ENCODE data around the gene RCBTB1. TPM values are rescaled to one million over a fixed set of nuclear protein-coding genes. Genes with fewer than 3 reads are reported as not detected.

Gene RCBTB1
- total RNA-seq, 1 experiment from 2014 or later: 5.4 TPM

GRCh38 chr13:49629196-49629938 lies 44.0 kb upstream of the RCBTB1 start:
- TF ChIP-seq EZH2 (IDR thresholded peaks at IDR 0.05; ENCODE audit: low read length, unreplicated experiment) (no peak), CTCF (conservative IDR thresholded peaks at IDR 0.05; ENCODE audit: low read depth, low read length) (no peak), EZH2phosphoT487 (IDR thresholded peaks at IDR 0.05; ENCODE audit: borderline replicate concordance, low read length) (no peak)
- no peaks in the 10 kb centered on the region for H3K27me3 ChIP-seq (ENCODE audit: low read length)
- no peaks in the 10 kb centered on the region for H3K9me3 ChIP-seq (ENCODE audit: low read length)
- intact Hi-C loops (cut with micrococcal nuclease): no loop called here
- ATAC-seq: no peak
- no peaks in the 10 kb centered on the region for H3K36me3 ChIP-seq (ENCODE audit: low read depth, low read length)
- no peaks in the 10 kb centered on the region for H3F3A ChIP-seq (ENCODE audit: low read length, unreplicated experiment)
- no peak overlapping the region for H3K4me3 ChIP-seq (ENCODE audit: low read length)
- H3K4me1 ChIP-seq (ENCODE audit: insufficient read depth, low read length): no peaks in the 10 kb centered on the region
- no TSS peak for BruUV-seq (replicated peaks)
- H3K4me2 ChIP-seq (ENCODE audit: low read length): no peak overlapping the region
- H3K9ac ChIP-seq (ENCODE audit: low read length): no peak overlapping the region
- ChIA-PET POLR2A (ENCODE audit: unreplicated experiment) (no interaction called here), CTCF (no interaction called here)
- DNase-seq: no peak
- H2AFZ ChIP-seq (ENCODE audit: low read length): no peak overlapping the region
- H4K20me1 ChIP-seq (ENCODE audit: low read length): no peaks in the 10 kb centered on the region
- H3K27ac ChIP-seq (ENCODE audit: low read length): no peak overlapping the region
- no peaks in the 10 kb centered on the region for H3K79me2 ChIP-seq (ENCODE audit: low read length)
- no peaks in the 10 kb centered on the region for H3K9me2 ChIP-seq (replicated peaks; ENCODE audit: low read length)

DNA sequence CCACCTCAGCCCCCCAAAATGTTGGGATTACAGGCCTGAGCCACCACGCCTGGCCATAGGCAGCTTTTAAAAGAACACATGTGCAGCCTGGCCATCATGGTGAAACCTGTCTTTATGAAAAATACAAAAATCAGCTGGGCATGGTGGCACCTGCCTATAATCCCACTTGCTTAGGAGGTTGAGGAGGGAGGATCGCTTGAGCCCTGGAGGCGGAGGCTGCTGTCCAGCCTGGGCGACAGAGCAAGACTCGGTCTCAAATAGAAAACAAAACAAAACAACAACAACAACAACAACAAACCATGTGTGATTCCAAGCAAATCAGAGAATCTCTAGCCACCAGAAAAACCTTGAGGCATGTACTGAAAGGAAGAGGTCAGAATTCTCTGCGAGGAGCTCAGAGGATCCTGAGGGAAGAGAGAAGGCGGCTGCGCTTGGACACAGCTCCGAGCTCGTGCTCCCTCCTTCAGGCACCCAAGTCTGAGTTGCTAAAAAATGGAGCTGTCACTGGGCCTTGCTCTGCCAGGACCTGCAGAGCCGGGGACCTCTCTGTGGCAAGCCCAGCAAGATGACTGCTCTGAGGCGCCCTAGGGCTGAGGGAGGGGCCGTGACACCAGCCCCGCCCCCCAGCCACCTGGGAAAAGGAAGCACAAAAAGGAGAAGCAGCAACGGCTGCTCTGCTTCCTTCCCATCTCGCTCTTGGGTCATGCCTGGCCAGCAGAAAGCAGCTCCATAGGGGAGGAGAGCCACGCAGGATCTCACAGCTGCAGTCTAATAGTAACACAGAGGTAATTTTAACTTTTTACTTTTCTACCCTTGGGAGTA lies 42.7 kb upstream of the RCBTB1 start, which contains the start of gene ARL11:
Gene ARL11, plus strand, starts transcription at position 677 of the 822 bp plus-strand sequence. CDS start 1,941 bp downstream, outside the sequence.
- H3K4me2 ChIP-seq (ENCODE audit: low read length): no peak within 1 kb of the TSS
- H3K4me3 ChIP-seq (ENCODE audit: low read length): no peak within 1 kb of the TSS
- no peak for ATAC-seq
- POLR2A ChIA-PET (ENCODE audit: unreplicated experiment): no interaction called here
- no peaks in the 10 kb centered on the region for H3K79me2 ChIP-seq (ENCODE audit: low read length)
- no peaks in the 10 kb centered on the region for H3K4me1 ChIP-seq (ENCODE audit: insufficient read depth, low read length)
- H2AFZ ChIP-seq (ENCODE audit: low read length): no peak within 1 kb of the TSS
- no TSS peak for BruUV-seq (replicated peaks)
- H3K36me3 ChIP-seq (ENCODE audit: low read depth, low read length): no peaks in the 10 kb centered on the region
- no peaks in the 10 kb centered on the region for H3K9me2 ChIP-seq (replicated peaks; ENCODE audit: low read length)
- no peak within 1 kb of the TSS for H3K9ac ChIP-seq (ENCODE audit: low read length)
- intact Hi-C loops (cut with micrococcal nuclease): no loop called here
- no peaks in the 10 kb centered on the region for H3F3A ChIP-seq (ENCODE audit: low read length, unreplicated experiment)
- no peak for DNase-seq
- H3K27me3 ChIP-seq (ENCODE audit: low read length): no peaks in the 10 kb centered on the region
- H3K9me3 ChIP-seq (ENCODE audit: low read length): no peaks in the 10 kb centered on the region
- no peaks in the 10 kb centered on the region for H4K20me1 ChIP-seq (ENCODE audit: low read length)
- H3K27ac ChIP-seq (ENCODE audit: low read length): no peak within 1 kb of the TSS
- CTCF ChIA-PET: no interaction called here
- no peak for TF ChIP-seq EZH2phosphoT487 (IDR thresholded peaks at IDR 0.05; ENCODE audit: borderline replicate concordance, low read length)
- no peak for TF ChIP-seq CTCF (conservative IDR thresholded peaks at IDR 0.05; ENCODE audit: low read depth, low read length)
- TF ChIP-seq EZH2 (IDR thresholded peaks at IDR 0.05; ENCODE audit: low read length, unreplicated experiment): no peak
